PC-9 (cell line): ENCODE data around the gene HNRNPM.

Experiments
- CTCF ChIP-seq: fragments of 200-600 bp; sonication (generic); conservative IDR thresholded peaks from 2 replicates; pipeline ENCODE4 v1.6.1; 2017; ENCODE audit warnings: mixed run types, antibody characterized with exemption, mild to moderate bottlenecking, moderate library complexity
- EZH2 ChIP-seq: fragments of 200-600 bp; sonication (generic); IDR thresholded peaks from 2 replicates; pipeline ENCODE4 v1.8.0; 2017; ENCODE audit warnings: antibody characterized with exemption, low read depth

GRCh38 chr19:8397746-8398310, 46.9 kb upstream of the HNRNPM start:
- no peak for TF ChIP-seq CTCF
- no peak for TF ChIP-seq EZH2
